Pulmonary artery endothelial cell (primary cell): Measurements from ENCODE around the gene WDR31. TPM values are rescaled to one million over a fixed set of nuclear protein-coding genes. Genes with fewer than 3 reads are reported as not detected.
"Not testable (repeated sequence)": the region's sequence is repeated elsewhere in the genome, so short reads cannot be mapped to it uniquely, and the experiment has no call there.

Experiments used
- DNase-seq: peaks from one replicate; pipeline ENCODE4 v3.0.0-alpha.2; 2011; ENCODE audit warnings: low read depth, low spot score
- total RNA-seq: library from RNA; depleted of rRNA; stranded (reverse); fragments of >200 nt; gene quantifications from 2 replicates; pipeline ENCODE4 v1.2.3, GENCODE V29; 2014

The WDR31 gene
- total RNA-seq, 1 donor from 2014 or later, result 1.4 TPM

GRCh38 chr9:113298924-113299770 lies 40.9 kb downstream of the WDR31 start:
- no peak for DNase-seq

DNA sequence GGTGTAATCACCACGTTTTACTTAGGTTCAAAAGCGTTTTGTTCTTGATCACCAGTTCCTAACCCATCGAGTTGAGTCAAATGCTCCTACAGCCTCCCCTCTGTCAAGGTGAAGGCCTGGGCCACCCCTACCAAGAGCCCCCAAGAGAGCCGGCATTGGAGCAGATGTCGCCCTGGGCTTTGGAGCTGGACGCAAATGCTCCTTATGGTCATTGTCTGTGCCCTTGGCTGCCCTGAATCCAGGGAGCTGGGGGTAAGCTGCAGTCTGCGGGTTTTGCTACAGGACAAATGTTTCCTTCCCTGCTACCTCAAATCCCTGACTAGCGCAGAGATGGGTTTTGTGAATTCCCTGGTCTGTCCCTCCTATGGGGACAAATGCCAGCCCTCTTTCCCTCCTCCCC lies 41.8 kb downstream of the WDR31 start:
- no peak for DNase-seq

DNA sequence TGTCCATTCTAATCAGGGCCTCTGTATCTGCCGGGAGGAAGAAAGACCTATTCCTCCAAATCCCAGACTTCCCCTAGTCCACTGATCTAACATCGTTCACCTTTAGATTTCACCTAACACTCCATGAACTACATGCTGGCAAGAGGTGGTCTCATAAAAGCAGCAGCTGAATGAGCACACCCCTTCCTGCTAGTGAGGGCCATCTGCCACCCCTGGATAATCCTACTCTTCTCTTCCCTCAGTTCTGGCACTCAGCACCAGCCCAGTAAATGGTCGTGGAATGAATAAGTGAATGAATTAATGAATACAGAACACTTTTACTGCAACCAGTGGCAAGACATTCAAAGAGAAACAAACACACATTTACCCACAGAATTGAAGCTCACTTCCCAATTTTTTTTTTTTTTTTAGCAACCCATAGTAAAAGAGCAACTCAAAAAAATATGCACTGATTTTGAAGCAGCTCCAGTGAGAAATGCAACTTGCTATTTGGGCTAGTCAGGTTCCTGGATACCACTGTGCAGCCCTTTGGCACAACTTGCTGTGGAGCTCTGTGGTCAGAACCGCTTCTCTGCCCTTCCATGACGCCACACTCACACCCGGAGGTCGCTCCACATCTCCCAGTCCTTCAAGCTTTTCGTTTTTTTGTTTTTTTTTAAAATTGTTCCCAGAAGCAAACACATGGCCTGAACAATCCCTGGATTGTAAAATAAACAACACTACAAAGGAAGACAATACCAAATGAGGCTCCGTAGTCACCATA lies 43.1 kb downstream of the WDR31 start:
- no peak for DNase-seq

GRCh38 chr9:113296247-113296646 lies 43.8 kb downstream of the WDR31 start:
- DNase-seq, result not testable (repeated sequence)

GRCh38 chr9:113293285-113293878 lies 46.7 kb downstream of the WDR31 start:
- no peak for DNase-seq

GRCh38 chr9:113290052-113290607 lies 49.9 kb downstream of the WDR31 start:
- DNase-seq, result no peak

DNA sequence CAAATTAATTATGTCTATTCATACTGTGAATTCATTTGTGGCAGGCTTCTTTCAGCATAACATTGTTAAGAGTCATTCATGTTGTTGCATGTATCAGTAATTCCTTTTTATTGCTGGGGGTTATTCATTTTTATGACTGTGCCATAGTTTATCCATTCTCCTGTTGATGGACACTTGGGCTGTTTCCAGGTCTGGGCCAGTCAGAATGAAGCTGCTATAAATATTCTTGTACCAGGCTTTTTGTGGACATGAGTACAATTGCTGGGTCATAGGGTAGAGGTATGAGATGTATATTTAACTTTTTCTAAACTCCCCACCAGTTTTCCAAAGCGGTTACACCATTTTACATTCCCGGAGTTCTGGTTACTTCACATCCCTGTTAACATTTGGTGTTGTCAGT lies 51.0 kb downstream of the WDR31 start:
- no peak for DNase-seq

- no peak for DNase-seq
Observed at GRCh38 chr9:113281356-113281755, 58.7 kb downstream of the WDR31 start.

DNA sequence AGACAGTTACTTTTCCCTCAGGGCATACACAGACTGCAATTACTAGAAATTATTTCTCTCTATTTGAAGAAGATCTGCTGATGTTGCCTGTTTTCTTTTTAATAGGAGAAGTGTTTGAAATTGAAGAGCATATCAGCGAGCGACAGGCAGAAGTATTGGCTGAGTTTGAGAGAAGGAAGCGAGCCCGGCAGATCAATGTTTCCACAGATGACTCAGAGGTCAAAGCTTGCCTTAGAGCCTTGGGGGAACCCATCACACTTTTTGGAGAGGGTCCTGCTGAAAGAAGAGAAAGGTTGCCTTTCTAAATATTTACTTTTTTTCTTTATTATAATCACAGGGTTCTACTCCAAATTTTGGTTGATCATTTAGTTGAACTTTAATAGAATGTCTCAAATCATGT lies 61.2 kb downstream of the WDR31 start:
- DNase-seq, result no peak

GRCh38 chr9:113275157-113276131 lies 64.6 kb downstream of the WDR31 start, which contains the start of the genes CDC26 and PRPF4:
Gene CDC26, minus strand, starts transcription at chr9:113275572. Its CDS starts 3,065 bp downstream, at chr9:113272507.
Gene PRPF4, plus strand, starts transcription at chr9:113275658. Its CDS starts 86 bp downstream, at chr9:113275744.
- peak; percentile 97 for DNase-seq

DNA sequence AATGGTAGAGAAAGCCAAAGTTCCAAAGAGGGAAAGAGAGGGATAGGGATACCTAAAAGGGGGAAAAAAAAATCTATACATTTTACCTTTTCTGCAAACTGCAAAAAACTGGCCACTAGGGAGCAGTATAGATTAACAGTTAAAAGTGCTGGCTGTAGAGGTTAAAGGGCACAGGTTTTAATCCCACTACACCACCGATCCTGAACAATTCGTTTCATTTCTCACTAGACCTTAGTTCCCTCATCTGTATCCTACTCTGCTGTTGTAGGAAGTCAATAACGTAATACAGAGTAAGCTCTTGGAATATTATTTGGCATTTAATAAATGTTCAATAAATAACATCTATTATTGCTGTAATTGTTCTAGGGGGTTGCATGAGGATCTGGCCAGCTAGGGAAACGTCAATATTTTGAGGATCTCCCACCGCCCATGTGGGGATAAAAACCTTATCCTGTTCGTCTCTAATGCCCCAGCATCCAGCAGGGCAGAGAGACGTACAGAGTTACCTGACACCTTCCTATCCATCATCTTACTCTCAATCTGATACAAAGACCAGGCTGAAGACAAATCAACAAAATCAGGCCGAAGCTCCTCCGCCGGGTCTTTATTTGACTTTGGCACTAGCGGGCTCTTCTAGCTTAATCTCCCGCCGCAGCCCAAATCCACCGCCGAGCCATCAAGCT lies 65.5 kb downstream of the WDR31 start:
- peak; percentile 26 for DNase-seq

- no peak for DNase-seq
Observed at GRCh38 chr9:113269871-113270270, 70.2 kb downstream of the WDR31 start.

GRCh38 chr9:113269355-113269754 lies 70.7 kb downstream of the WDR31 start:
- no peak for DNase-seq

- no peak for DNase-seq
Observed at GRCh38 chr9:113267911-113268566, 72.0 kb downstream of the WDR31 start.

DNA sequence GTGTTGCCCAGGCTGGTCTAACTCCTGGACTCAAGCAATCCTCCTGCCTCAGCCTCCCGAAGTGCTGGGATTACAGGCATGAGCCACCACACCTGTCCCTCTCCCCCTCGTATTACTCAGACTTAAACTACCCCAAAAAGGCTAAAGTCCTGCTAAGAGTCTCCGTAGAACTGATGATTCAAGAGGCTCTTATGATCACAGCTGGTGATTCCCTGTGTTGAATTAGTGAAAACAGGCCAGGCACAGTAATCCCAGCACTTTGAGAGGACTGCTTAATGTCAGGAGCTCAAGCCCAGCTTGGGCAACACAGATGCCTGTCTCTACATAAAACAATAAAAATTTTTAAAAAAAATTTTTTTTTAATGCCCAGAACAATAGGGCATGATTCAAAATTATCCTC lies 73.9 kb downstream of the WDR31 start:
- no peak for DNase-seq
